ENCODE data around the gene ADAMTS9.

ADAMTS9 gene

GRCh38 chr3:64687781-64688604 lies at the start of gene ADAMTS9:
Gene ADAMTS9, minus strand, starts transcription at chr3:64688000. Its CDS starts 343 bp downstream, at chr3:64687657.
- DNase-seq (ENCODE audit: low read depth, low spot score), result peak; percentile 81

- DNase-seq (ENCODE audit: low read depth, low spot score), result no peak
These were observed 44.8 kb upstream of the ADAMTS9 start for GRCh38 chr3:64732576-64732975.

- no peak for DNase-seq (ENCODE audit: low read depth, low spot score)
These were observed 42.9 kb upstream of the ADAMTS9 start for GRCh38 chr3:64730681-64731080.

GRCh38 chr3:64728994-64729393 lies 41.2 kb upstream of the ADAMTS9 start:
- no peak for DNase-seq (ENCODE audit: low read depth, low spot score)

- no peak for DNase-seq (ENCODE audit: low read depth, low spot score)
These were observed 40.6 kb upstream of the ADAMTS9 start for GRCh38 chr3:64728428-64728827.

- no peak for DNase-seq (ENCODE audit: low read depth, low spot score)
These were observed 38.8 kb upstream of the ADAMTS9 start for GRCh38 chr3:64726414-64727090.

GRCh38 chr3:64718976-64719375 lies 31.2 kb upstream of the ADAMTS9 start:
- no peak for DNase-seq (ENCODE audit: low read depth, low spot score)

- no peak for DNase-seq (ENCODE audit: low read depth, low spot score)
These were observed 30.2 kb upstream of the ADAMTS9 start for GRCh38 chr3:64717872-64718613.

- no peak for DNase-seq (ENCODE audit: low read depth, low spot score)
These were observed 29.6 kb upstream of the ADAMTS9 start for GRCh38 chr3:64717411-64717810.

- no peak for DNase-seq (ENCODE audit: low read depth, low spot score)
These were observed 28.4 kb upstream of the ADAMTS9 start for GRCh38 chr3:64716110-64716710.

- no peak for DNase-seq (ENCODE audit: low read depth, low spot score)
These were observed 27.6 kb upstream of the ADAMTS9 start for GRCh38 chr3:64715211-64715982.

GRCh38 chr3:64708456-64708855 lies 20.7 kb upstream of the ADAMTS9 start:
- DNase-seq (ENCODE audit: low read depth, low spot score), result no peak

GRCh38 chr3:64705946-64706345 lies 18.1 kb upstream of the ADAMTS9 start:
- DNase-seq (ENCODE audit: low read depth, low spot score), result no peak

- DNase-seq (ENCODE audit: low read depth, low spot score), result no peak
These were observed 9.1 kb upstream of the ADAMTS9 start for GRCh38 chr3:64696896-64697295.

- no peak for DNase-seq (ENCODE audit: low read depth, low spot score)
These were observed 6.3 kb upstream of the ADAMTS9 start for GRCh38 chr3:64694114-64694513.

GRCh38 chr3:64693031-64693430 lies 5.2 kb upstream of the ADAMTS9 start:
- no peak for DNase-seq (ENCODE audit: low read depth, low spot score)

GRCh38 chr3:64691051-64691450 lies 3.3 kb upstream of the ADAMTS9 start:
- peak; percentile 44 for DNase-seq (ENCODE audit: low read depth, low spot score)

- no peak for DNase-seq (ENCODE audit: low read depth, low spot score)
These were observed 567 bp downstream of the ADAMTS9 start for GRCh38 chr3:64687086-64687780.

GRCh38 chr3:64686446-64686908 lies 1.3 kb downstream of the ADAMTS9 start:
- DNase-seq (ENCODE audit: low read depth, low spot score), result peak; percentile 77

- peak; percentile 92 for DNase-seq (ENCODE audit: low read depth, low spot score)
These were observed 1.9 kb downstream of the ADAMTS9 start for GRCh38 chr3:64685800-64686445.

Measured in ELF-1 (cell line).